ENCODE measurements around the gene DLEC1. TPM values are rescaled to one million over a fixed set of nuclear protein-coding genes. Genes with fewer than 3 reads are reported as not detected.

Gene DLEC1
- total RNA-seq, 1 donor from 2014 or later, result 0.10 TPM

DNA sequence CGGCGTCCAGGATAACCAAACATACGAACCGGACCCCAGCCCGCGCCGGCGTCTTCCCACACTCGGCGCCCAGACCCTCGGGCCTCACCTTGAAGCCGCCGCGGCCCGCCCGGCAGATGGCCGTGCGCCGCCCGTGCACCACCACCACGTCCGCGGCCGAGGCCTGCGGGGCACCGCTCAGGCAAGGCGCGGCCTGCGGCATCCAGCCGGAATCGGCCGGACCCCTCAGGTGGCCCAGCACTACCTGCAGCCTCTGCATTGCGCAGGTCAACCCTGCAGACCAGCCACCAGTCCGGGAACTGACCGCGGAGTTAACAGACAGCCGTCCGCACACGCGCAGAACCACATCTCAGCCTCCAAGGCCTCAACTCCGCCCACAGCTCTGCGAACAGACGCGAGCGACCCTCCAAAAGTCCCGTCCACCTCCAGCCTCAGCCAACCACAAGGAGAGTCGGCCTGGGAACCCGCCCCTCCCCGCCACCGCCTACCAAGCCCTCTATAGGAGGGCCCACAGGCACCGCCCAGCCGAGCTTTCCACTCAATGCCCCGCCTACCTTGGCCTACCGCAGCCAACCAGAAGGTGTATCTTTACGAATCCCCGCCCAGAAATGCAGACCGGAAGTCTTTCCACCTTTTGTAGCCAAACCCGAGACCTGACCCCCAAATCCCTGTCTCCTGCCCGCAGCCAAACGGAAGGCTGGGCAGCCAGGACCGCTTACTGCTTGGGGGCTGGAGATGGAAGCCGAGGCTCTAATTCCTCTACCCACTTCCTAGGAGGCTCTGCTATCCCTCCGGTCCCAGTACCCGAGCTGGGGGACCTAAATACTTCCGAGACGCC is 98.0 kb downstream of the DLEC1 start, which contains the start of gene ACAA1:
ACAA1 (minus strand) TSS at position 351 of the 838 bp plus-strand sequence; CDS start at position 259, 92 bp downstream.
- DNase-seq, result peak; percentile 100

DNA sequence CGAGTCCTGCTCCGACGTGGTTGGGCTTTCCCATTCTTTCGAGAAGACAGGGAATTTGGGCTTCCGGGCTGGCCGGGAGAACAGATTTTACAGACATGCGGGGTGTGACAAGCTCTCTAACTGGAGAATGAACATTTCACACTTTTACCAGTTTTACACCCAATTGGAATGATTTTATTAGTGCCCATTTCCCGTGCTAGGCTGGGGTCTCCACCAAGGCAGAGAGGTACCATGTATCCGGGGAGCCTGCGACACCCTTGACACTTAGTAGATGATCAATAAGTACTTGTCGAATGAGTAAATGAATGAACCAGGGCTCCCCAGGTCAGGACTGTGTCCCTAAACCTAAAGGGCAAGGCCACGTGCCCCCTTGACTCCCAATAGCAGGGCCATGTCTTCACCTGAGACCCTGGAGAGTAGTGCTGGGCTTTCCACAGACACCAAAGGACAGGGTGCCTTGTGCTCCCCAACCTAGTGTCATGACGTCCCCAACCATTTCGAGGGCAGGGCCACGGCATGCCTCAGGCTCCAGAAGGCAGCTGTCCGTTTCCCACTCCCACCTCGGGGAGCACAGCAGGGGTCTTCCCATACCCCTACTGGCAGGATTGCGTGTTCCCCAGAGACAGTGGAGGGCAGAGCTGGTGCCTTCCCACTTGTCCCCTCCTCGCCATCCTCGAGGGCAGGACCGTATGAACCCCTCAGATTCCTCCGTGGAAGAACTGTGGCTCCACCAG is 98.8 kb downstream of the DLEC1 start:
- no peak for DNase-seq

DNA sequence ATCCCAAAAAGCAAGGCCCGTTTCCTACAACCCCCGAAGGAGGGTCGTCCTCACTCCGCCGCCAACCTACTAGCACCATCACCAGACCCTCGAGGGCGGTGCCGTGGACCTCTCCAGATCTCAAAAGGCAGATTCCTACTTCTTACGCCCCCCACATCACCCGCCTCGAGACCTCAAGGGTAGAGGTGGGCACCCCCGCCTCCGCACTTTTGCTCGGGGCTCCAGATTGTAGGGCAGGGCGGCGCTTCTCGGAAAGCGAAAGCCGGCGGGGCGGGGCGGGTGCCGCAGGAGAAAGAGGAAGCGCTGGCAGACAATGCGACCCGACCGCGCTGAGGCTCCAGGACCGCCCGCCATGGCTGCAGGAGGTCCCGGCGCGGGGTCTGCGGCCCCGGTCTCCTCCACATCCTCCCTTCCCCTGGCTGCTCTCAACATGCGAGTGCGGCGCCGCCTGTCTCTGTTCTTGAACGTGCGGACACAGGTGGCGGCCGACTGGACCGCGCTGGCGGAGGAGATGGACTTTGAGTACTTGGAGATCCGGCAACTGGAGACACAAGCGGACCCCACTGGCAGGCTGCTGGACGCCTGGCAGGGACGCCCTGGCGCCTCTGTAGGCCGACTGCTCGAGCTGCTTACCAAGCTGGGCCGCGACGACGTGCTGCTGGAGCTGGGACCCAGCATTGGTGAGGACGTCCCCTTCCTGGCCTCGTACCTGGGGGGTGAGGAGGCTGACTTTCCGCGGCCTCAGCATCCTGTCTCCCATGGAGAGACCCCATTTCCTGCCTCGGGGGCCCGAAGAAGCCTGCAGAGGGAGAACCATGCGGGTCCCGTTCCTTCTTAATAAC is 99.6 kb downstream of the DLEC1 start, which contains the start of gene MYD88:
MYD88 (plus strand) TSS at position 313 of the 842 bp plus-strand sequence; CDS start at position 353, 40 bp downstream.
- peak; percentile 81 for DNase-seq

DNA sequence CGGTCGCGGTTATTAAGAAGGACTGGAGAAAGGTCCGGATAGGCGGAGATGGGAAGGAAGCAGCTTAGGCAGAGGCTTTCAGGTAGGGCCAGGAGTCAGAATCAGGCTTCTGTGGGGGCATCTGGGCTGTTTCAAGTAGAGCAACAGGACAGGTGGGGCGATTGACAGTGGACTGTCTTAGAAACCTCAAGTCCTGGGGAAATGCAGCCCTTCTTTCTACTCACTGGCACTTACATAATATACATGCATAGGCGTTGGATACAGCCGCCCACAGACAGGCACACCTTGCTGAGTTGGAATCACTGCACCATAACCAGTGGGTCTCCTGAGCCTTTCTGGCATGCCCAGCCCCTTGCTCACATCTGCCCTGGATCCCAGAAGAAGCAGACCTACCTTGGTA is 100.2 kb downstream of the DLEC1 start:
- DNase-seq, result no peak

DNA sequence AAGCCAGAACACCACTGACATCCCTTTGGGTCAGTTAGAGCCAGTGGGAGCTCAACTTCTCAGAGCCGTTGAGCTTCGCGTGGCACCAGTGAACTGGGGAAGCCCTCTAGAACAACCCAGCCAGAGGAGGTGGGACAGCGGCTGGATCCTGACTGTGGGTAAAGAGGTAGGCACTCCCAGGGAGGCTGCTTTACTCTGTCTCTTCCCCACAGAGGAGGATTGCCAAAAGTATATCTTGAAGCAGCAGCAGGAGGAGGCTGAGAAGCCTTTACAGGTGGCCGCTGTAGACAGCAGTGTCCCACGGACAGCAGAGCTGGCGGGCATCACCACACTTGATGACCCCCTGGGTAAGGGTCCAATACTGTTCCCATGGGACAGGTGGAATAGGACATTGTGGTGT is 100.6 kb downstream of the DLEC1 start:
- no peak for DNase-seq

DNA sequence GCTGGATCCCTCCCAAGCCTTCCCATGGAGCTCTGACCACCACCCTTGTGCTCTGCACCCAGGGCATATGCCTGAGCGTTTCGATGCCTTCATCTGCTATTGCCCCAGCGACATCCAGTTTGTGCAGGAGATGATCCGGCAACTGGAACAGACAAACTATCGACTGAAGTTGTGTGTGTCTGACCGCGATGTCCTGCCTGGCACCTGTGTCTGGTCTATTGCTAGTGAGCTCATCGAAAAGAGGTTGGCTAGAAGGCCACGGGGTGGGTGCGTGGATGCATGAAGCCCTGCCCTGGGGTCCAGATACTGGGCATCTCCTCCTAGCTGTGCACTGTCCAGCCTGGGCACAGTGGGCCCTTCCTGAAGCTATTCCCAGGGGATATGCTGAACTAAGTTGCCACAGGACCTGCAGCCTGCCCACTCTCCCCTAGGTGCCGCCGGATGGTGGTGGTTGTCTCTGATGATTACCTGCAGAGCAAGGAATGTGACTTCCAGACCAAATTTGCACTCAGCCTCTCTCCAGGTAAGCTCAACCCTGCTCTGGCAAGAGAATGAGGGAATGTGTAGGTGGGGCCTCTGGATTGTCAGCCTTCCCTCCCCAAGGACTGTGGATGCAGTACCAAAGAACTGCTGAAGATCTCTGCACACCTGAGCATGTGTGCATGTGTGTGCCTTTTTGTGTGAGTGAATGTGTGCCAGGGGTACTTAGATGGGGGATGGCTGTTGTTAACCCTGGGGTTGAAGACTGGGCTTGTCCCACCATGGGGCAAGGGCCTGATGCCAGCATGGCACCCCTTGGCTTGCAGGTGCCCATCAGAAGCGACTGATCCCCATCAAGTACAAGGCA is 101.5 kb downstream of the DLEC1 start:
- DNase-seq, result no peak

DNA sequence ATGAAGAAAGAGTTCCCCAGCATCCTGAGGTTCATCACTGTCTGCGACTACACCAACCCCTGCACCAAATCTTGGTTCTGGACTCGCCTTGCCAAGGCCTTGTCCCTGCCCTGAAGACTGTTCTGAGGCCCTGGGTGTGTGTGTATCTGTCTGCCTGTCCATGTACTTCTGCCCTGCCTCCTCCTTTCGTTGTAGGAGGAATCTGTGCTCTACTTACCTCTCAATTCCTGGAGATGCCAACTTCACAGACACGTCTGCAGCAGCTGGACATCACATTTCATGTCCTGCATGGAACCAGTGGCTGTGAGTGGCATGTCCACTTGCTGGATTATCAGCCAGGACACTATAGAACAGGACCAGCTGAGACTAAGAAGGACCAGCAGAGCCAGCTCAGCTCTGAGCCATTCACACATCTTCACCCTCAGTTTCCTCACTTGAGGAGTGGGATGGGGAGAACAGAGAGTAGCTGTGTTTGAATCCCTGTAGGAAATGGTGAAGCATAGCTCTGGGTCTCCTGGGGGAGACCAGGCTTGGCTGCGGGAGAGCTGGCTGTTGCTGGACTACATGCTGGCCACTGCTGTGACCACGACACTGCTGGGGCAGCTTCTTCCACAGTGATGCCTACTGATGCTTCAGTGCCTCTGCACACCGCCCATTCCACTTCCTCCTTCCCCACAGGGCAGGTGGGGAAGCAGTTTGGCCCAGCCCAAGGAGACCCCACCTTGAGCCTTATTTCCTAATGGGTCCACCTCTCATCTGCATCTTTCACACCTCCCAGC is 102.4 kb downstream of the DLEC1 start:
- DNase-seq, result no peak

DNA sequence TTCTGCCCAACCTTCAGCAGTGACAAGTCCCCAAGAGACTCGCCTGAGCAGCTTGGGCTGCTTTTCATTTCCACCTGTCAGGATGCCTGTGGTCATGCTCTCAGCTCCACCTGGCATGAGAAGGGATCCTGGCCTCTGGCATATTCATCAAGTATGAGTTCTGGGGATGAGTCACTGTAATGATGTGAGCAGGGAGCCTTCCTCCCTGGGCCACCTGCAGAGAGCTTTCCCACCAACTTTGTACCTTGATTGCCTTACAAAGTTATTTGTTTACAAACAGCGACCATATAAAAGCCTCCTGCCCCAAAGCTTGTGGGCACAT is 102.9 kb downstream of the DLEC1 start:
- DNase-seq, result no peak

DNA sequence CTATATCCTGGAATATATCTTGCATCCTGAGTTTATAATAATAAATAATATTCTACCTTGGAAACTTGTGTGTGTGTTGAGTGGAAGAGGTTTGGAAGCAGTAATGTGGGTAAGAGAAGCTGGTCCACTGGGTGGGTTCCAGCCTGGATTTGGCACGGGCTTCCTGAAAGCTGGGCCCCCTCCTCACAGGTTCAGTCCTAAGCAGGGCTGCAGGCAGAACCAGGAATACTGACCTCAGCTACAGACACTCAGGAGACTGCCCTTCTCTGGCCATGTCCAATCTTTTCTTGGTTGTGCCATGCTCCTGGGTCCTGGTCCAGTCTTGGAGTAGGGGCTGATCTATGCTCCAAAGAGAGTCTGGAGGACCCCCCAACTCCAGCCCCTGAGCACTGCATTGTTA is 104.0 kb downstream of the DLEC1 start:
- DNase-seq, result no peak

- no peak for DNase-seq
Observed at GRCh38 chr3:38143511-38143910, 104.5 kb downstream of the DLEC1 start.

DNA sequence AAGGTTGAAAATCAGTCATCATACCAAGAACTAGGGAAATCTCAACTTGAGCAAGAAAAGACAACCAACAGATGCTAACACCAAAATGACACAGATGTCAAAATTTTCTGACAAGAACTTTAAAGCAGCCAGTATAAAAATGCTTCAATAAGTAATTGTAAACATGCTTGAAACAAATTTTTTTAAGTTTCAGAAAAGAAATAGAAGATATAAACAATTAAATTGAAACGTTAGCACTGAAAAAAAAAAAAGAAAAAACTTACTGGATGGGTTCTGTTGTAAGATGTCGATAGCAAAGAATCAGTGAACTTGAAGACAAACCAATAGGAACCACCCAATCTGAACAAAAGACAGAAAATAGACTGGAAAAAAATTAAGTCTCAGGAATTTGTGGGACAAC is 107.5 kb downstream of the DLEC1 start:
- DNase-seq, result no peak

DNA sequence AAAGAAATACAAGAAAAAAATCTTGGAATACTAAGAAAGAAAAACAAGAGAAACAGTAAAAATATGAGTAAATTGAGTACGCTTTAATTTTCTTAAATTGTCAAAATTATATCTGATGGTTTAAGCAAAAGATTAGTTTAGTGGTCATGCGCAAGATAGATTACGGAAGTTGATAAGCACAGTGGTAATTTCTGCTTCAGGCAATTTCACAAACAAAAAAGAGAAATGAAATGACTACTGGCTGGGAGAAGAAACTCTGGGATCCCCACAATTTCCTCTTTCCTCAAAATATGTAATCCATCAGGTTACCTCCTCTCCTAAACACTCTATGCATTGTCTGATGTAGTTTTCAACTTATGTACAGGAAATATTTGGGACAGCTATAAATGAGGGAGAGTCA is 108.4 kb downstream of the DLEC1 start:
- no peak for DNase-seq

GRCh38 chr3:38148311-38148882 is 109.4 kb downstream of the DLEC1 start:
- DNase-seq, result no peak

- no peak for DNase-seq
Observed at GRCh38 chr3:38149708-38150107, 110.7 kb downstream of the DLEC1 start.

- no peak for DNase-seq
Observed at GRCh38 chr3:38150780-38151528, 111.9 kb downstream of the DLEC1 start.

DNA sequence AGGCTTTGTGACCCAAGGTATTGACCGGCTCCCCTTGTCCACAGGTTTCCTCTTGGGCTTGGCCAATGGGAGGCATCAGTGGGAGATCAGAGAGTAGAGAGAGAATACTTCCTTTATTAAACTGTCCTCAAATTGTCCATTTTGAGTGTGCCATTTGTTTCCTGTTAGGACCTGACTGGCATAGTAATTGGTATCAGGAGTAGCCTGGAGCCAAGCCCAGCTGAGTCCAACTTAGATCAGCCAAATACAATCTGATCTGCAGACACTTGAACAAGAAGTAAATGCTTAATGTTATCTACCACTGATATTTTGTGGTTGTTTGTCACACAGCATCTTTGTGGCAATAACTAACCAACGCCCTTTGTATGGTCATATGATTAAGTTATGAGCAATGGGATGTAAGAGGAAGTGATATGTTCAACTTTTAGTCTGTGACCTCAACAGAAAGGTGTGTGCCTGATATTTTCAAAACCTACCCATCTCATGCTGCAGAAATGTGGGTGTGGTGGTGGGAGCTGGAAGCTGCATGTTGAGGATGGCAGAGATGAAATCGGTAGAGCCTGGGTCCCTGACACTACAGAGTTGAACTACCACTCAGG is 112.8 kb downstream of the DLEC1 start:
- no peak for DNase-seq

- DNase-seq, result no peak
Observed at GRCh38 chr3:38152609-38153008, 113.6 kb downstream of the DLEC1 start.

- DNase-seq, result no peak
Observed at GRCh38 chr3:38153221-38153620, 114.2 kb downstream of the DLEC1 start.

DNA sequence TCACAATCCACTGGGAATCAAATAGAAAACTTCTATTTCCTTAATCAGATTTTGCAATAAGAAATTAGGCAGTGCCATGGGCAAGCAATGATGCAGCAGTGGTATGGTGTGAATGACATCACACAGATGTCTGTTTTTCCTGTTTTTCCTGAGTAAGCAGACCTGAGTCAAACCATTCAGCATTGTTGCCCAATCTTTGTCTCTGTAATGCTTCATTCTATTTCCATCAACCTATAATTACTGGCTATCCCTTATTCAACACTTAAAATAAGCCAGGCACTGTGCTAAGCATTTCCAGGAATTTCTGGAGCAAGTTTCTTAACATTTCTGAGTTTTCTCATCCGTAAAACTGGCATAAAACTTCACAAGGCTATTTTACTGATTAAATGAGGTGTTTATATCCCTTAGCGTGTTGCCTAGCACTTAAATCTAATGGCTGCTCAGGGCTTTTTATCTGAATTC is 115.1 kb downstream of the DLEC1 start:
- DNase-seq, result peak; percentile 37

All from tongue (tissue), 2 donors.